Ramos (cell line): ENCODE data around the gene CFD.
"Not testable (repeated sequence)": the region's sequence is repeated elsewhere in the genome, so short reads cannot be mapped to it uniquely, and the experiment has no call there.

Source experiments
- in situ Hi-C: fragments of 300-500 bp; cut with MboI; formaldehyde crosslinking; loops from one replicate; pipeline ENCODE4 v1.14.3; 2022; ENCODE audit warnings: low sequenced_read_pairs; ENCODE audit not compliant: unreplicated experiment

The CFD gene

DNA sequence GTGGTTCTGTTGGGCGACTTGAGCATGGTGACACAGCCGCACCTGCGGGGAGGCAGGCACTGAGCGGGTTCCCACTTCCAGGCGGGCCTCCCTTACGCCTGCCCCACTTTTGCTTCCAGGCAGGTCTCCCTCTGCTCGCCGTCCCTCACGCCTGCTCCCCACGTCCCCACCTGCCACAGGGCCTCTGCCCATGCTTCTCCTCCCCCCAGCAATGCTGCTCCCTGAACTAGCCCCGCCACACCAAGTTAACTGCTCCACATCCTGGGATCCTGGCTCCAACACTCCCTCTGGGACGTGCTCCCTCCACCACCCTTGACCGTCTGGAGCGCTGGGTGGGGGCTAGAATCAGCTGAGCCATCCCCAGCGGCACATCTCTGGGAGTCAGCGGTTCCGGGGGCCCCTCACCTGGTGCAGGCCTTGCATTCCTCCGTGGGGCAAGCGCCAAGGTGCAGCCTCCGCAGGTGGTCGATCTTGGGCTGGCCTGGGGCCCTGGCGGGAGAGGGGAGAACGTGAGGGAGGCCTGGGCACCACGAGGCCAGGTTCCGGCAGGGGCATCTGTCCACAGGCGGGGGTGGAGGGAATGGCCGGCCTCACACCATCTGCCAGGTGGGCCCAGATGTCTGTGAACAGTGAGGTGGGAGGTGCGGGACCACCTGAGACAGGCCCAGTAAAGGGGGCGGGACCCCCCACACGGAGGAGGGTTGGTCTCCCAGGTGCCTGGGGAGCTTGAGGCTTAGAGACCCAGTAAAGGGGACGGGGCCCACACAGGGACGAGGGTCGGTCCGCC is 9.2 kb downstream of the CFD start:
- in situ Hi-C loops = no loop called here

DNA sequence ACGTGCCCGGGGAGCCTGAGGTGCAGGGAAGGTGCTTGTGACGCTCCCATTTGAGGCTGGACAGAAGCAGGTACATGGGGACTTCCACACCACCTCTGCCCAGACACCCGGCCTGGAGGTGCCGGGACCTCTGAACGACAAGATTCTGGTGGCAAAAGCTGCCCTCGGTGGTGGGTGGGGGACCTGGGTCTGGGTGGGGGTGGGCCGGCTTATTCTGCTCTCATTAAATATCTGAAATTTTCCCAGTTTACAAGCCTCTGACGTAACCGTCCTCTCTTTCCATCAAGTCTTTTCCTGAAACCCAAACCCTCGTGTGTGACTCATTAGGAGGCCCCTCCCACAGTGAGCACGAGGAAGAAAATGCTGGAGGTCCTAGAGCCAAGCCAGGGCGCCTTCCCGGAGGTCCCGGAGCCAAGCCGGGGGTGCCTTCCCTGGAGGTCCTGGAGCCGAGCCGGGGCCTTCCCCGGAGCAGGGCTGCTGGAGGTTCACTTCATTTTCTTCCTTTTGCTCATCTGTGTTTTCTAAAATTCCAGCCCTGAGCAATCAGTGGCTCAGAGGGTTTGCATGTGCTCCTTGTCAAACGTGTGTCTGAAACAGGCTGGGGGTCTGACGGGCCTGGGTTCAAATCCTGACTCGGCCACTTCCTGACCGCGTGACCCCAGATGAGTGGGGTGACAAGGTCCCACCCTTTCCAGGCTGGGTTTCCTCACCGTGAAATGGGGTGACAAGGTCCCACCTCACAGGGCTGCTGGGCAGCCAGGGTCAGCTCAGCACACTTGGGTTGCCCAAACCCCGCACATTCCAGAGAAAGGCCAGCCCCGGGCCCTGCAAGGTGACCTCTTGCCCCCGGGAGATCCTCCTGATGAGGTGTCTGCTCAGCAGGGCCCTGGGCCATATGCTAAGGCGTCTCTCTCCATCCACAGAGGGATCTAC is 10.0 kb downstream of the CFD start:
- in situ Hi-C loops = no loop called here

- in situ Hi-C loops = no loop called here
Measured at GRCh38 chr19:870314-870713, 10.8 kb downstream of the CFD start.

DNA sequence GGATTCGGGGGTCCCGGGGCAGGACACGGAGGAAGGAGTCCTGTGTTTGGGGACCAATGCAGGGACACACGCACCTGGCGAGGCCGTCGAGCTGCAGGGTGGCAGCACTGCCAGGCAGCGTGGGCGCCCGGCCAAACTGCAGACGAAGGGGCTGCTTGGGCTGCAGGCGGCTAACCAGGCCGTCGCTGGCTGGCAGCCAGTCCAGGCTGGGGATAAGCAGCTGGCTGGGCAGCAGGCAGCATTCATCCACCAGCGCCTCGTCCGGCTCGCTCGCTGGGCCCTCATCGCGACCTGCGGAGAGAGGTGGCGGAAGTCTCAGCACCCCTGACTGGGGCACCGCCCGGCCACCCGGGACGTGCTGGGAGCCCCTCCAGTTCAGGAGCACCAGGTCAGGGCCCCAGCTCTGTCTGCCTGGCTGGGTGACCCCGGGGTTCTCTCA is 11.5 kb downstream of the CFD start:
- in situ Hi-C loops = no loop called here

DNA sequence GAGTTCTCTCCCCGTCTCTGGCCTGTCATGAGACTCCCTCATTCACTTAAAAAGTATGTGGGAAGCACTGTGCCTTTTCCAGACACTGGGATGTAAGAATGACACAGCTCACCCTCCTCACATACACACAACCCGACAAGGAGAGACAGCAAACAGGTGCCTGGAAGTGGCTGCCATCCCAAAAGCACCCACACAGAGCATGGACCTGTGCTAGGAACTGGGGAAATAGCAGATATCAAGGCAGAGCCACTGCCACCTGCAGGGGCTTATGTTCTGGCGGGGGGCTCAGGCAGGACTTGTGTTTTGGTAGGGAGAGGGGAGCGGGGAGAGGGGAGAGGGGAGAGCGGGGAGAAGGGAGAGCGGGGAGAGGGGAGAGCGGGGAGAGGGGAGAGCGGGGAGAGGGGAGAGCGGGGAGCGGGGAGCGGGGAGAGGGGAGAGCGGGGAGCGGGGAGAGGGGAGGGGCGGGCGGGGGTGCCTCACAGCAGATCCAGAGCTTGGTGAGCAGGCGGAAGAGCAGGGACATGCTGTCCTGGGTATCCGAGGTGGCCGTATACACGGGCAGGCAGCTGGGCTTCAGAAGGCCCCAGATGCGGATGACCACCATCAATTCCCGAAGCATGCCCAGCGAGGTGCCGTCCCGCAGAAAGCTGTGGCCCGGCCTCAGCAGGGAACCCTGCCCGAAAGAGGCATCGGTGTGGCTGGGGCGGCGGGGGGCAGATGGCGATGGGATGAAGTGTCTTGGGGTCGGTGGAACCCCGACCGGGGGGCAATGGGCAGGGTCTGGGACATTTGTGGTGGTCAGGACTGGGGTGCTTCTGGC is 12.2 kb downstream of the CFD start:
- in situ Hi-C loops = no loop called here

GRCh38 chr19:872266-872951 is 12.9 kb downstream of the CFD start:
- in situ Hi-C loops = no loop called here

- in situ Hi-C loops = no loop called here
Measured at GRCh38 chr19:873084-873483, 13.6 kb downstream of the CFD start.

DNA sequence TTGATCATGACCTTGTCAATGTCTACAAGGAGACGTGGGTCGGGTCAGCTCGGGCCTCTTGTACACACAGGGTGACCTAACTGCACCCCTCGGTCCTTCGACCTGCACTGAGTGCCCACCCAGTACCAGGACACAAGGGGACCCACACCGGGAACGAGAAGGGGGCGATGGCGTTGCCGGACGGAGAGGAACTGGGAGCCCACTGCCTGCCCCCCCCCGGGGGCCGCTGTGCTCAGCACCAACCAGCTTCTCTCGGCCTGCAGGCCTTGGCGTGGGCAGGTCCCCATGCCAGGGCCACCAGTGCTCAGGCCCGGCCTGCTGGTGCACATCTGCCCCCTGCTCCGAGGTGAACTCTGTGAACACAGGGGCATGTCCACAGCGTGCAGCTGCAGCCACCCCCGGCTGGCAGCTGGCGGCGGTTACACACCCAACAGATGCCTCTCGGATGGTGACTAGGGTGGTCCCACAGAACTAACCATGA is 14.1 kb downstream of the CFD start:
- in situ Hi-C loops = no loop called here

DNA sequence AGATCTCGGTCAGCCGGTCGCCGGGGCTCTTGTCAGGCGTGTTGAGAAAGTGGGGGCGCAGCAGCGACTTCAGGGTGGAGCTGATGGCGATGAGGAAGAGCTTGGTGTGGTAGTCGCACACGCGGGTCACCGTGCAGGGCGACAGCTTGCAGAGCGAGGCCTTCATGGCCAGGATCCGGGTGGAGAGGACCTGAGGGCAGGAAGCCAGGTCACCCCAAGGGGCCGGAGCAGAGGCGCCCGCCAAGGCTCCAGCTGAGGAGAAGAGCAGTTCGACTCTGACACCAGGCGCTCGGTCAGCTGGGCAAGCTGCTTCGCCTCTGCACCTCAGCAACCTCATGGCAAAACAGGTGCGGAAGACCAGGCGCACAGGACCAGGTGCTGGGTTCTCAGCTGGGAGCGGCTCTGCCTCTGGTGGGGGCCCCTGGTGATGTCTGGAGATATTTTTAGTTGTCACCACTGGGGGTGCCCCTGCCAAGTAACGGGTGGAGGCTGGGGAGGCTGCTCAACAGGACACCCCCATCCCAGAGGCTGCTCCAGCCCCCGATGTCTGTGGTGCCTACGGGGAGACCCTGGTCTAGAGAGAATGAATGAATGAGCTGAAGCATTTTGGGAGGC is 15.9 kb downstream of the CFD start:
- in situ Hi-C loops = no loop called here

- in situ Hi-C loops = no loop called here
Measured at GRCh38 chr19:876089-876488, 16.6 kb downstream of the CFD start.

DNA sequence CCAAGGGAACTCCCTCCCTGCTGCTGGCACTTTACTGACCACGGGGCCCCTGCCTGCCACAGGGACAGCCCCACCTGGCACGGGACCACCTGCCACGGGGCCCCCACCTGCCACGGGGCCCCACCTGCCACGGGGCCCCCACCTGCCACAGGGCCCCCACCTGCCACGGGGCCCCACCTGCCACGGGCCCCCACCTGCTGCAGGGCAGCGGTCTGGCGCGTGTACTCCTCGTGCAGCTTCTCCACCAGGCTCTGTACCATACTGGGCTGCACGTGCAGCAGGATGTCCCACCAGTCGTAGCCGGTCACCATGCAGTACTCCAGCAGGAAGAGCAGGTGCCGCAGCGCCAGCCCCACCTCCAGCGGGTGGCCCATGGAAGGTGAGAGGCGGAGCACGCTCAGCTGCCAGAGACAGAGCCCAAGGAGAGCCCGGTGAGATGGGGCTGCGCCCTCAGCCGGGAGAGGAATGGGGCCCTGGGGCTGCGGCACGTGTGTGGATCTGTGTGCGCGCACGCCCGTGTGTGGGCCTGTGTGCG is 17.4 kb downstream of the CFD start:
- in situ Hi-C loops = no loop called here

- in situ Hi-C loops = not testable (repeated sequence)
Measured at GRCh38 chr19:877992-878660, 18.7 kb downstream of the CFD start.

DNA sequence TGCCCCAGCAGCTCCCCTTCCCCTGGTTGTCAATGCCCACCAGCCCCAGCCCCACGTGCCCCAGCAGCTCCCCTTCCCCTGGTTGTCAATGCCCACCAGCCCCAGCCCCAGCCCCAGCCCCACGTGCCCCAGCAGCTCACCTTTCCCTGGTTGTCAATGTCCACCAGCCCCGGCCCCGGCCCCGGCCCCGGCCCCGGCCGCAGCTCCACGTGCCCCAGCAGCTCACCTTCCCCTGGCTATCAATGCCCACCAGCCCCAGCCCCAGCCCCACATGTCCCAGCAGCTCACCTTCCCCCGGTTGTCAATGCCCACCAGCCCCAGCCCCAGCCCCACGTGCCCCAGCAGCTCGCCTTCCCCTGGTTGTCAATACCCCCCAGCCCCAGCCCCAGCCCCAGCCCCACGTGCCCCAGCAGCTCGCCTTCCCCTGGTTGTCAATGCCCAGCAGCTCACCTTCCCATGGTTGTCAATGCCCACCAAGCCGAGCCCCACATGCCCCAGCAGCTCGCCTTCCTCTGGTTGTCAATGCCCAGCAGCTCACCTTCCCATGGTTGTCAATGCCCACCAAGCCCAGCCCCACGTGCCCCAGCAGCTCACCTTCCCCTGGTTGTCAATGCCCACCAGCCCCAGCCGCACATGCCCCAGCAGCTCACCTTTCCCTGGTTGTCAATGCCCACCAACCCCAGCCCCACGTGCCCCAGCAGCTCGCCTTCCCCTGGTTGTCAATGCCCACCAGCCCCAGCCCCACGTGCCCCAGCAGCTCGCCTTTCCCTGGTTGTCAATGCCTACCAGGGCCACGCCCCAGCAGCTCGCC is 19.5 kb downstream of the CFD start:
- in situ Hi-C loops = not testable (repeated sequence)

- in situ Hi-C loops = no loop called here
Measured at GRCh38 chr19:879711-880438, 20.4 kb downstream of the CFD start.

DNA sequence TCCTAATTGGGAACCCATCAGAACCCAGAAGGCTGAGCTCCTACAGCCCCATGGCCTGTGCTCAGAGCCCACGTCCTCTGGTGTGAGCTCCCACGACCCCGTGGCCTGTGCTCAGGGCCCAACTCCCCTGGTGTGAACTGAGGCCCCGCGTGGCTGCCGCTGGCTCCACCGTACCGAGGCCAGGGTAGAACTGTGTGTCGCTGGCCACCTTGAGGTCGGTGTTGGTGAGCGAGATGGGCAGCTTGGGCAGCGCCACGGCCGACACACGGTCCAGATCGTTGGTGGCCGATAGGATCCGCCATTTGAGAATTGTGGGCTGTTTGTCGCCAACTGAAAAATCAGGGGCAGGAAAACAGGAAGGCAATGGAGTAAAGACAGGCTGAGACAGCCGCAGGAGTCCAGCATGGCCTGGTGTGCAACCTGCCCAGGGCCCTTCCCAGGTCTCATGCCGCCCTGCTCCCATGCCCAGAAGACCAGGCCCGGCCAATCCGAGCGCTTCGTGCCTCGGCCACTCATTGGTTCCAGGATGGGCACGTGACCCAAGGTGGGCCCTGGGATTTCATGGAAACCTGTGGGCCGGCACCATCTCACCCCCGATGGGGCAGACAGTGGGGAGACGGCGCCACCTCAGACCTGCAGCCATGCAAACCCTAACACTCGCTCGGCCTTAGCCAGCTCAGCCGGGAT is 22.1 kb downstream of the CFD start:
- in situ Hi-C loops = no loop called here

DNA sequence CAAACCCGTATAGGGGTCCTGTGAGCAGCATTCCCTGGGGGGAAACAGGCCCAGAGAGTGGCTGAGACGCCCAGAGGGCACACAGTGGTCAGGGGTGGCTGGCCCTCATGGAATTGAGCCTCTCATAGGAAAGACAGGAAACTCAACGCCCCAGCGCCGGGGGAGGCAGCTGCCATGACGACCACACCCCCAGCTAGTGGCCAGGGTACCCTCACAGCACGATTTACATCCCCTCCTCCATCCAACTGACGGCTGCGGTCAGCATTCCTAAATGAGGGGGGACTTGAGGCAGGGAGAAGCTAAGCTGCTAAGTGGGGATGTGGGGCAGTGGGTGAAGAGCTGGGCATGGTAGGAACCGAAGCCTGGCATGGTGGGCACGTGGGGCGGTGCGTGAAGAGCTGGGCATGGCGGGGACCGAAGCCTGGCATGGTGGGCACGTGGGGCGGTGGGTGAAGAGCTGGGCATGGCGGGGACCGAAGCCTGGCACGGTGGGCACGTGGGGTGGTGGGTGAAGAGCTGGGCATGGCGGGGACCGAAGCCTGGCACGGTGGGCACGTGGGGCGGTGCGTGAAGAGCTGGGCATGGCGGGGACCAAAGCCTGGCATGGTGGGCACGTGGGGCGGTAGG is 23.5 kb downstream of the CFD start:
- in situ Hi-C loops = no loop called here
